Stimulated activated CD8-positive, alpha-beta memory T cell treated with anti-CD3 and anti-CD28 coated beads, Interleukin-12 subunit alpha, Interleukin-12 subunit beta, amount 100 ng/mL, for 4 hours (primary cell): ENCODE results near the gene NPW.

Source experiments
- DNase-seq: peaks from one replicate; pipeline ENCODE4 v3.0.0-alpha.2; 2020; ENCODE audit warnings: low read depth

Gene NPW

DNA sequence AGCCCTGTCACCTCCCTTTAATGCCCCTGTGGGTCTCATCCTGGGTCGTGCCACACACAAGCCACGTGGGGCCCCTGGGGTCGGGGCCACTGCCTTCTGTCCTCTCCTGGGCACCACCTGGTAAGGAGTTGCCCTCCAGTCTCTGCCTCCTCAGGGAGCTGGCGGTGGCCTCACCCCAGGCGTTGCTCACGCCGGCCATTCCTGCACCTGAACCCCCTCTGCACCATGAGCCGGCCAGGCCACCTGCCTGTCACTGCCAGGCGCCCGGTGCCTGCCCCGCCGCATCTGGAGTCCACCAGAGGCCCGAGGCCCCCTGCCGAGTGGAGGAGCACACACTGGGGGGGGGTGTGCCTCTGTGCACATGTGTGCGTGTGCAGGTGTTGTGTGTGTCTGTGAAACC is 17.5 kb downstream of the NPW start:
- no peak for DNase-seq

DNA sequence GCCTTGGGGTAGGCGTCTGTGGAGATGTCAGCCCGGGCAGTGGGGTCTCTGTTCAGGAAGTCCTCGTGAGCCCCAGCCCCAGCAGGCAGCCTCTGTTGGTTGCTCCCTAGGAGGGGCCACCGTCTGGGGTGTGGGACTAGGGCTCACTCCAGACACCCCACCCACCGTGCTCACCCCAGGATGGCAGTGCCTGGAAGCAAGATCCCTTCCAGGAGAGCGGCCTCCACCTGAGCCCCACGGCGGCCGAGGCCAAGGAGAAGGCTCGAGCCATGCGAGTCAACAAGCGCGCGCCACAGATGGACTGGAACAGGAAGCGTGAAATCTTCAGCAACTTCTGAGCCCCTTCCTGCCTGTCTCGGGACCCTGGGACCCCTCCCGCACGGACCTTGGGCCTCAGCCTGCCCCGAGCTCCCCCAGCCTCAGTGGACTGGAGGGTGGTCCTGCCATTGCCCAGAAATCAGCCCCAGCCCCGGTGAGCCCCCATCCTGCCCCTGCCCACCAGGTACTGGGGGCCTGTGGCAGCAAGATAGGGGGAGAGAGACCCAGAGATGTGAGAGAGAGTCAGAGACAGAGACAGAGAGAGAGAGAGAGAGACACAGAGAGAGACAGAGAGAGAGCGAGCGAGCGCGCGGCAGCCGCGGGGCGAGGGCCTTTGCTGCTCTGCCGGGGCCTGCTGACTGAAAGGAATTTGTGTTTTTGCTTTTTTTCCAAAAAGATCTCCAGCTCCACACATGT is 18.2 kb downstream of the NPW start:
- no peak for DNase-seq

DNA sequence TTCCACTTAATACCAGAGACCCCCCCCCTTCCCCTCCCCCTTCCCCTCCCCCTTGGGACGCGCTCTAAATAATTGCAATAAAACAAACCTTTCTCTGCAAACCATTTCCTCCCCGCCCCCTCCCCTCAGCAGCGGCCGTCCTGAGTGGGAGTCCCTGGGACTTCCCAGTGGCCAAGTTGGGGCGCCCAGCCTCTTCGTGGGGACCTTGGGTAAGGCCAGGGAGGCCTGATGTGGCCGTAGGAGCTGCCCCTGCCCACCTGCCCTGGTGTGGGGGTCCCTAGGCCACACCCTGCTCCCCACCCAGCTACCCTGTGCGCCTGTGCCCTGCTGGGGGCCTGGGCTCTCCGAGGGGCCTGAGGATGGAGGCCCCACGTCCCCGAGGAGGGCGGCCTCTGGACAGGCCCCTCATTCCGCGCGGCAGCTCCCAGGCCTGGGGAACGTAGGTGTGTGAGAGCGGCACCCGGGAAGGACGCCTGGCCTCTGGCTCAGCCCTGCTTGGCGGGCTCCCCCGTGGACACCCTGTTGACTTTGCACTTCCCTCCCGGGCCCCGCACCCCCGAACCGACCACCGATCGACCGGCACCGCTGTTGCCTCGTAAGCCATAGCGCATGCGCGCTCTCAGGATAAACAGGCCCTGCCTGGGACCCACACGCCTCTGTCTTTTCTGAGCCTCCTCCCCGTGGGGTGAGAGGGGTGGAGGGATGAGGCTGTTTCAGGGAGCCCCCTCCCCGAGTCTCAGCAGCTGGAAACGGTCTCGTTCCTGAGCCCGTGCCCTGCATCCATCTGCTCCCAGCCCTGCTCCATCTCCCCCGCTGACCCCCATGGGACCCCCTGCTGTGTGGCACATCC is 19.0 kb downstream of the NPW start:
- no peak for DNase-seq

DNA sequence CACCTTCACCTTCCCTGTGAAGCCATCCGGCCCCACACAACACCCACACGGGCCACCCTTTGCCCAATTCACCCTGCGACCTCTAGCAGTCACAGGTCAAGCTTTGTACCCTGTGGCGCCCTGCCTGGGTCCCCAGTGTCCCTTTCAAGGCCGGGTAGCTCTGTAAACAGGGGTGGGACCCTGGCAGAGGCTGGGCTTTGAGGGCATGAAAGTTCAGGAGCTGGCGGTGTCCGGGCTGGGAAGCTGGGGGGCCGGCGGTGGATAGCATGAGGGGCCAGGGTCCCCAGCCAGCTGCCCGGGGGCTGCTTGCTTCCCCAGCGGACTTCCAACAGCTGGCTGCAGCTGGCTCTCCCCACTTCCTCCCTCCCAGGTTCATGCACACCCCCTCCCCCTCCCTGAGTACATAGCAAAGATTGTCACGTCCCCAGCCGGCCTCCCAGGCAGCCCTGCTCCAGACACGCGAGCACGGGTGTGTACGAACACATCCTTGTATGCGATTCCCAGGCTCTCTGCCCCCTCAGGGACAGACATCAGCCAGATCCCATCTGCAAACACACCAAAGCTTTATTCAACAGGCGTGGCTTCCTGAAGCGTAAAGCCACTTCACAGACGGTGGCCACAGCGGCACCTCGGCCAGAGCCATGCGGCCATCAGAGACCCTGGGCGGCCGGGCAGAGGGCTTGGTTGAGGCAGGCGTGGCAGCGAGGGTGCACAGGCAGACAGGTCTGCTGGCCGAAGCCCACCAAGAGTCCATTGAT is 19.9 kb downstream of the NPW start:
- no peak for DNase-seq

DNA sequence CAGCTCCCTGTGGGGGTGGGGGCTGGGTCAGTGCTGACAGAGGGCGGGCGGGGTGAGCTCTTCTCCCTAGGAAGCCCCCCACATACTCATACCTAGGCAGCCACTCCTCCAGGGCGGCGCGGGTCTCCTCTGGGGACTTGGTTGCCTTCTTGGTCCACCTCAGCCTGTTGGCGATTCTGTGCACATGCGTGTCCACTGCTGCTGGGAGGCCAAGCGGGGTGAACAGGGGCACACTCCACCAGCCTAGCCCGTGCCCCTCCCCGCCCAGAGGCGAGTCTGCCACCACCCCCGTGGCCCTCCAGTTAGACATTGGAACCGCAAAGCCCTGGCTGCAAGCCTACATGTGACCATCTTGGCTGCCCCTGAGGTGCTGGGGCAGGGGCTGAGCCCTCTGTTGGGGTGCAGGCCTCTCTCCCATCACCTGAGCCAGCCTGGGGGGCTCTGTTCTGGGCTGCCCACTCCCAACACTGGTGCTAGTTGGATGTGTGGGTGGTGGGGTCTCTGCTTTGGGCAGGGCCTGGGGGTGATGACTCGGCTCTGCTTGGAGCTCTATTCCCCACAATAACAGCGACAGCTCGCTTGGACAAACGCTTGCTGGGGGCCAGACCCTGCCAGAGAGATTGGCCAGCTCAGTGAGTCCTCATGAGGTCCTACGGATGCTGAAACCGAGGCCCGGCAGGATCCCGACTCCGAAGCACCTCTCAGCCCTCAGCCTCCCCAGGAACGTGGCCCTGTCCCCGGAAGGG is 20.6 kb downstream of the NPW start:
- no peak for DNase-seq

DNA sequence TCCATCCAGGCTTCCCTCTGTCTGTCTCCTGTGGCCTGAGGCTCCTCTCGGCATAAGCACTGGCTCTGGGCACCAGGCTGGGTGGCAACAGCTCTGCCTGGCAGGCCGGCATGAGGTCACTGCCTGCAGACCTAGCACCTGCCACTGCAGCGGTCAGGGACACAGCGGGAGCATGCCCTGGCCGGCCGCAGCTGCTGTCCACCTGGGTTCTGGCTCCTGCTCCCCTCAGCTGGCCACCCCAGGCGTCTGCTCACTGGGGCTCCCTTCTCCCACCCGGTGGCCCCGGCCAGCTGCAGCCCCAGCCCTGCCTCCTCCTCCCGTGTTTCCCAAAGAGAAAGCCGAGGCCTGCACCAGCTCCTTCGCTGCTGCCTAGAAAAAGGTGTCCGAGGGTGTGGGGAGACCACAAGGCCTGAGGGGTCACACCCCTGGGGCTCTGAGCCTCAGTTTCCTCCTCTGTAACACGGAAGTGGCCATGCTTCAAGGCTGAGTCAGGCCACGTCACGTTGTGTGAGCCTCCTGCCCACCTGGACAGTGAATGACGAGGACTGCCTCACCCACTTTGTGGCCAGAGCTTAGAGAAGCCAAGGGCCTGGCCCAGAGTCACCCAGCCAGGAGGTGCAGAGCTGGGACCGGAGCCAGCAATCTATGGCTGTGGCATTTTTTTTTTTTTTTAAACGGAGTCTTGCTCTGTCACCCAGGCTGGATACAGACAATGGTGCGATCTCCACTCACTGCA is 21.4 kb downstream of the NPW start:
- DNase-seq: no peak

DNA sequence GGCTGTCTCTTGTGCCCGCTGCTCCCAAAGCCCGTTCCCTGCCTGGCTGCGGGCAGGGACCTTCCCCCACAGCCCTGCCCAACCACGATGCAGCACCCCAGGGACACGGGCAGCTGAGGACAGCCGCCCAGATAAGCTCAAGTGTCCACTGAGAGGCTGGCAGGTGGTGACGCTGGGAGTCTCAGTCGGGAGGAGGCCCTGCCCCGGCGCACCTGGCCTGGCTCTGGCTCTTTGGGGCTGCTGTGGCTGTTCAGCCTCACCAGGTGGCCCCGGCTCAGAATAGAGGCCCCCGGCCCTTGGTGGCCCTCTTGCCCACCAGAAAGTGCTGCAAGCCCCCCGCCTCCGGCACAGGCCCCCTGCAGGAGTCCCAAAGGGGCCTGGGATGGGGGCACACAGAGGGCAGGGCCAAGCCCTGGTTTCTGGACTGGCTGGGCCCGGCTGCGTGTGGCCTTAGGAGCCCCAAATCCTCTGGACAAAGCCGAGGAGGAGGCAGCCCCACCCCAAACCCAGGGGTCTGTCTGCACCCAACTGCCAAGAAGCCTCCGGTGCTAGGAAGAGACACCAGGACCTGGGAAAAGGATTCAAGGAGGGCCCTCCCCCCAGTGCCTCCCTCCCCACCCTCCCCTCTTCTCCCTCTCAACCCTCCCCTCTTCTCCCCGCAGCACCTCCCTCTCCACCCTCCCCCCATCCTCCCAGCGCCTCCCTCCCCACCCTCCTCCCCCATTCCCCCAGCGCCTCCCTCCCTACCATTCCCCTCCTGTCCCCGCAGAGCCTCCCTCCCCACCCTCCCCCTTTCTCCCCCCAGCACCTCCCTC is 22.8 kb downstream of the NPW start:
- no peak for DNase-seq

DNA sequence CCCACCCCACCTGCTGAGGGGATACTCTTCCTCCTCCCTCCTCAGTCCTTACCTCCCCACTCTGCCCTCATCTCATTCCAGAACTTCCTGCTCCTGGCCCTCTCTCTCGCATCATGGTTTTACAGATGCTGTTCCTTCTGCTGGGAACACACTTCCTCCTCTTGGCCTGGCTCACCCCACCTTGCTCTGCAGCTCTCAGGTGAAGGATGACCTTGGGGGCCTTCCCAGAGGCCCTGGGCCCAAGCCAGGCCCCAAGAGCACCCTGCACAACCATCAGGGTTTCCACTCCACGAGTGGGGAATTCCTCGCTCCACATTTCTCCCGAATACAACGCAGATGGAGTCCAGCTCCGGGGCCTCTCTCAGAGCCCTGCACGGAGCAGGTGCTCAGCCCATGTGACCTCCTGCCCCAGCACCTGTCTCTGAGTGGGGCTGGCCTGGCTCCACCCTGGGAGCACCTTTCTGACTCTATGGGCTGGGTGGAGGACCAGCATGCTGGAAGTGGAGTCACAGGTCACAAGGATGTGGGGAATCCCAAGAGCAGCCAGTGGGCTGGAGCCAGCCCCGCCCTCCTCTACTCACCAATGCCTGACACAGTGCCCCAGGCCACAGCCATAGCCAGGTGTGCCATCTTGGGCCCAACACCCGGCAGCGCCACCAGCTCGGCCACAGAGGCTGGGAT is 23.5 kb downstream of the NPW start:
- DNase-seq: no peak

DNA sequence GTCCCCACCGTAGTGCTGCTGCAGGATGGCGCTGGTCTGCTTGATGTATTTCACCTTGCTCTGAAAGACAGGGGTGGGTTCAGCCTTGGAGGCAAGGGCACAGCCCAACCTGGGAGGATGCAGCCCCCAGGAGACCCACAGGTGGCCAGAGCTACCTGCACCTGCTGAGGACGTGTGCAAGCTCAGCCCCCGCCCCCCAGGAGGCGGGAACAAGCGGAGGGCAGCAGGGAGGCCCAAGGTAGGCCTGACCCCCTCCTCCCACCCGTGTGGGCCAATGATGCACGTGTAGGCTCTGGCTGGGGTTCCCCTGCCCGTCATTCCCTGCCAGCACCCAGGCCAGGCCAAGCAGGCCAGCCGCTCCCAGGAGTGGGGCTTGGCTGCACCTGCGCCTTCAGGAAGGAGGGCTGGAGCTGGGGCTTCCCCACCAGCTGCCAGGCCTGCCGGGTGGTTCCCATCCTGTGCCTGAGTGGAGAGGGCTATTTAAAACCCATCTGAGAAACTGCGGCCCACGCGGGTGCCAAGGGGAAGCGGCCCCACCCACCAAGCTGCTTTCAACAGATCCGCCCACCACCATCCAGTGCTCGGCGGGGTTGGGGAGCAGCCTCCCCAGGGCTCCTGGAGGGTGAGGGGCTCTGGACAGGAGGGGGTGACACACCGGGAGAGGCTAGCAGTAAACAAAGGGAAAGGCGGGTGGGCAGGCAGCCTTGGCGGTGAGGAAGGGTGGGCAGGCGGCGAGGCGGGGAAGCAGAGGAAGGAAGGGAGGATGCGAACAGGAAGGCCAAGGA is 24.3 kb downstream of the NPW start:
- DNase-seq: no peak

DNA sequence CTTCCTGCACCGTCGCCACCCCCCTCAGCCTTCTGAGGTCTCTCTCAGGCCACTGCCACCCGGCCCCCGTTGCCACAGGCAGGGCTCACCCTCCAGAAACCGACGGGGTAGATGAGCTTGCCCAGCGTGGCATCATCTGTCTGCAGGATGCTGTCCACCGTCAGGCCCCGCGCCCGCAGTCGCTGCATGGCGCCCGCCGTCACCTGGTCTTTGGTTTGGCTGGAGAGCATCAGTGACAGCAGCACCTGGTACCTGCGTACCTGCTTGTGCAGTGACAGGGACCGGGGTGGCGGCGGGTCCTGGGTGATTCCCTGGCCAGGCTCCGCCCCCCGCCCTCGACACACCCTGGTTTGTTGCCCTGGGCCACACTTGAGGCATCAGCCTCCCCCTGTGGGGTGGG is 25.0 kb downstream of the NPW start:
- DNase-seq: no peak

DNA sequence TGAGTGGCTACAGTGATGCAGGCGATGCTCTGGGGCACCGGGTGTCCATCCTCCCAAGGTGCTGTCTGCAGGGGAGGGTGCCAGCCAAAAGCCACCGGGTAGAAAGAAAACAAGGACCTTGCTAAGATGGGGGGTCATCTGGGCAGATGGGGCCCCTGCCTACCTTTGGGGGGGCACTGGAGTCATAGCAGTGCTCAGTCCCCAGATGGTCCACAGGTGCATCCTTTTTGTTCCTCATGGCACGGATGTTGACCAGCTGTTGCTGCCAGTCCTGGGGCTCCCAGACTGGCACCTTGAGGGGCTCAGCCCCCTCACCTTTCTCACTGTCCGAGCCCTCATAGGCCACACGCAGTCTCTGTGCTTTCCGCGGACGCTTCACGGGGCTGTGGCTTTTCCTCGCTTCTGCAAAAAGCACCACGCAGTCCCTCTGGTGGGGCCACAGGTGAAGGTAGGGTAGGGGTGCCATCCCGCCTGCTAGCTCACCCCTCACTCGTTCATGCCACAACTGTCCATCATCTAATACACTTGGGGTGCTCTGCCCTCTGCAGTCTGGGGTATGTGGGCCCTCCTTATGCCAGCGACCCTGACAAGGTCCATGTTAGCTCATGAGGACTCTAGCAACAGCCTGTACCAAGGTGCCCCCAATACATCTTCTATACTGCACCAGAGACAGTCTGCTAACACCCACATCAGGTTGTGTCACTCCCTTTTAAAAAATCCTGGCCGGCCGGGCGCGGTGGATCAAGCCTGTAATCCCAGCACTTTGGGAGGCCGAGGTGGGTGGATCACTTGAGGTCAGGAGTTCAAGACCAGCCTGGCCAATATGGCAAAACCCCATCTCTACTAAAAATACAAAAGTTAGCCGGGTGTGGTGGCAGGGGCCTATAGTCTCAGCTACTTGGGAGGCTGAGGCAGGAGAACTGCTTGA is 26.6 kb downstream of the NPW start:
- no peak for DNase-seq

DNA sequence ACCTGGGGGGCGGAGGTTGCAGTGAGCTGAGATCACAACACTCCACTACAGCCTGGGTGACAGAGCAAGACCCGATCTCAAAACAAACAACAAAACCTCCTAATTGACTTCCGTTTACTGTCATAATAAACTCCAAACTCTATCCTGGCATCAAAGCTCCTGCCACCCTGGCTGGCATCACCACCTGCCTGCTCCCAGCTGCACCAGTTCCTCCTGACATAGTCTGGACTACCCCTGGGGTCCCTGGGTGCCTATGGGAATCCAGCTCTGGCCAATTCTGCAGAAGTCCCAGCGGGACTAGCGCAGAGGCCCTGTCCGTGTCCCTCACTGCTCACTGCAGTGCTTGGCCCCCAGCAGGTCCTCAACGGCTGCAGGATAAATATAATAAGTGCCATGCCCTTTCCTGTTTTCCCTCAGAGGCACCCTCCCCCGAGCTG is 27.3 kb downstream of the NPW start:
- DNase-seq: no peak

DNA sequence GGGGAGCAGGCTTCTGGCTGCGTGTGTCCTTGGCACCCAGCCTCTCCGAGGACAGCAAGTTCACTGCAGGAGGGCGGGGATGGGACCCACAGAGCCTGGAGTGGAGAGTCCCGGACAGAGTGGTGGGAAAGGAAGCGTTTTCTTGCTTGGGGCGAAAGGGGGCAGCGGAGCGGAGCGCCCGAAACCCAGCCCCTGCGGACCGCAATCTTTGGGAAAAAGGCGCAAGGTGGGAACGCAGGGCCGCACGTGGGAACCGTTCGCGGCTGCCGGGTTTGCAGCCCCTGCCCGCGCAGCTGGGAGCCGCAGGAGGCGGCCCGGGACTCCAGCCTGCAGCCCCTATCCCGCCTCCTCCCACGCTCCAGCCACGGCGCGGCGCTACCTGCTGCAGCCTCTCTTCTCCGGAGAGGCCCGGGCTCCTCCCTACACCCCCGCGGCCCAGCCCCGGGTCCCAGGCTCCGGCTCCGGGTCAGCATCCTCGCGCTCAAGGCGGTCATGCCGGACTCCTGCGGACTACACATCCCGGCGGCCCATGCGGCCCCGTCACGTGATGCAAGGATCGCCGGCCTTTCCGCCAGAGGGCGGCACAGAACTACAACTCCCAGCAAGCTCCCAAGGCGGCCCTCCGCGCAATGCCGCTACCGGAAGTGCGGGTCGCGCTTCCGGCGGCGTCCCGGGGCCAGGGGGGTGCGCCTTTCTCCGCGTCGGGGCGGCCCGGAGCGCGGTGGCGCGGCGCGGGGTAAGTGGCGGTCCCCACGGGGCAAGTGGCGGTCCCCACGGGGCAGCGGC is 27.9 kb downstream of the NPW start, which contains the start of the genes NTHL1 and TSC2:
NTHL1 (minus strand) TSS at position 505 of the 786 bp plus-strand sequence; CDS start at position 494, 11 bp downstream.
TSC2 (plus strand) TSS at position 656 of the 786 bp plus-strand sequence. CDS start 631 bp downstream, outside the sequence.
- DNase-seq: peak; percentile 90

DNA sequence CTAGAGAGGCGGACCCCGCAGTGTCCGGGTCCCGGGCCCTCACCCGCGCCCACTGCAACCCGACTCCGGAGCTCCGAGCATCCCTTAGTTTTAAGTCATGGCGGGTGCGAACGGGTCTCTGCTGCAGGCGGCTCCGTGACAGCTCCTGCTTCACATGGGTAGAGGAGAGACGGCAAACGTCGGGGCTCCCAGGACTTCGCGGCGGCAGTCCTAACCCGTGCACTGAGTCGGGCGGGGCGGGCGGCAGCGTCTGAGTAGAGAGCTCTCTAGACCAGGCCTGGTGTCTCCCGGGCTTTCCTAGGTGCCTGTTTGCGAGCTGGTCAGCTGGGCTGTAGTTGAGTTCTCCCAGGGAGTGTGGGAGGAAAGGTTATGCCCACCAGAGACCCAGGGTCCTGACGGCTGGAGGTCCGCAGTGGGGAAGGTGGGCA is 28.5 kb downstream of the NPW start:
- DNase-seq: no peak

DNA sequence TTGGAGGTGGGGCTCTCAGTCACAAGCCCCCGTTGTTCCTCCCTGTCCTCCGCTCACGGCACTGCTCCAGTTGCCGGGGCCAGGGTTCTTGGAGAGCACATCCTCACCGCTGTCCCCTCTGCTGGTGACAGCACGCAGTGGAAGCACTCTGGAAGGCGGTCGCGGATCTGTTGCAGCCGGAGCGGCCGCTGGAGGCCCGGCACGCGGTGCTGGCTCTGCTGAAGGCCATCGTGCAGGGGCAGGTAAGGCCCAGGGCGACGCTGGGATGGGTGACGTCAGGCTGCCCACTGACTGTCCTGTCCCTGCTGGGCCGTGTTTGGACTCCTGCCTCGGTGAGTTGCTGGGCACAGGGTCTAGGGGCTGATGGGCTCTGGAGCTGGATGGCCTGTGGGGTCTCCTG is 33.6 kb downstream of the NPW start:
- DNase-seq: no peak

DNA sequence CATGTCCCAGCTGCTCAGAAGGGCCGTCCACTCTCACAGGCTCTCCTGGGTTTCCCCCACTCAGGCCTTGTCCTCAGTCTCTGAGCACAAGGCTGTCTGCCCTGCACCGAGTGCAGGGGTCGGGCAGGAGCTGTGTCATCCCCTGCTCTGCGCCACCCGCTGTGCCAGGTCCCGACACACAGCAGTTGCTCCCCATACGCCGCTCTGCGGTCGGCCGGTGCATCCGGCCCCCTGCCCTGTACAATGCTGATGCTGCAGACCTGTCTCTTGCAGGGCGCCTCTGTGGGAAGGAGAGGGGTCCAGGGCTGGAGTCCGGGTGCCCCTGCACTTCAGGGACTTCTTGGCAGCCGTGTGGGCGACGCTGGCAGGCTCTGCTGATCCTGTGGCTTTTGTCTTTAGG is 34.3 kb downstream of the NPW start:
- no peak for DNase-seq
